Activated naive CD4-positive, alpha-beta T cell treated with anti-CD3 and anti-CD28 coated beads, Interleukin-2, amount 10 ng/mL, durations not matched to agents 7 days and 5 days (primary cell): ENCODE data around the gene CCDC142.
A peak's percentile ranks its signal among the peaks of the same experiment; 100 is the strongest.
"Not testable (repeated sequence)": the region's sequence is repeated elsewhere in the genome, so short reads cannot be mapped to it uniquely, and the experiment has no call there.

Source experiments
- CTCF ChIA-PET: fragments of 350-600 bp; sonication (Branson Sonifier 250); formaldehyde crosslinking; loops from one replicate; lab custom pipeline; 2021; ENCODE audit warnings: antibody characterized with exemption; lab: Charles Lee
- DNase-seq: peaks from one replicate; pipeline ENCODE4 v3.0.0-alpha.2; 2020
- H3K27ac Mint-ChIP-seq: one replicate; pipeline ENCODE4 v1.8.0; 2021; ENCODE audit warnings: mild to moderate bottlenecking, moderate library complexity, mixed read lengths
- H3K27me3 Mint-ChIP-seq: one replicate; pipeline ENCODE4 v1.8.0; 2021; ENCODE audit warnings: mild to moderate bottlenecking, mixed read lengths
- H3K36me3 Mint-ChIP-seq: one replicate; pipeline ENCODE4 v1.8.0; 2021; ENCODE audit warnings: mixed read lengths
- H3K4me1 Mint-ChIP-seq: one replicate; pipeline ENCODE4 v1.8.0; 2021; ENCODE audit warnings: mixed read lengths
- H3K4me3 Mint-ChIP-seq: one replicate; pipeline ENCODE4 v1.8.0; 2021; ENCODE audit warnings: mild to moderate bottlenecking, moderate library complexity, mixed read lengths
- H3K9me3 Mint-ChIP-seq: one replicate; pipeline ENCODE4 v1.8.0; 2021; ENCODE audit warnings: mixed read lengths

CCDC142 gene

DNA sequence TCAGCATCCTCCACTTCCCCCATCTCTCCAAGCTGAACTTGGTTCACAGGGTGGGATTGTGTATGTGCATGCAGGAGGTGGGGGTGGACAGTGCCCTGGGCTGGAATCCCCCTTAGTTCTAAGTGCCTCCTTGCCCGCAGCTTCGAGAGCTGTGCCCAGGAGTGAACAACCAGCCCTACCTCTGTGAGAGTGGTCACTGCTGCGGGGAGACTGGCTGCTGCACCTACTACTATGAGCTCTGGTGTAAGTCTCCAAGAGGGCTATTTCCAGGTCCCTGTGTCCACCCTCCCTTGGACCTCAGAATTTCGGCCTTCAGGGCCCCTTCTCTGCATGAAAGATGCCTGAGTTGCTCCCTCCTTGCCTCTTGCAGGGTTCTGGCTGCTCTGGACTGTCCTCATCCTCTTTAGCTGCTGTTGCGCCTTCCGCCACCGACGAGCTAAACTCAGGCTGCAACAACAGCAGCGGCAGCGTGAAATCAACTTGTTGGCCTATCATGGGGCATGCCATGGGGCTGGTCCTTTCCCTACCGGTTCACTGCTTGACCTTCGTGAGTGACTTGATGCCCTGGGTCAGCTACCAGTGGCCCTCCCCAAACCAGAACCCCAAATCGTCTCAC lies 23.2 kb downstream of the CCDC142 start:
- not testable (repeated sequence) for DNase-seq, H3K27me3 Mint-ChIP-seq, H3K9me3 Mint-ChIP-seq
- peak overlapping the region; percentile 92 for H3K4me3 Mint-ChIP-seq
- peaks cover 63% of the 10 kb centered on the region for H3K4me1 Mint-ChIP-seq
- peak overlapping the region; percentile 98 for H3K27ac Mint-ChIP-seq
- CTCF ChIA-PET, result interaction anchor here (0.8 to 2.1 kb wide), 3 partner anchors 22 to 256 kb away, joined by 3 to 7 read pairs (median 5); no protein-coding TSS in a partner anchor
- H3K36me3 Mint-ChIP-seq, result peaks cover 36% of the 10 kb centered on the region

DNA sequence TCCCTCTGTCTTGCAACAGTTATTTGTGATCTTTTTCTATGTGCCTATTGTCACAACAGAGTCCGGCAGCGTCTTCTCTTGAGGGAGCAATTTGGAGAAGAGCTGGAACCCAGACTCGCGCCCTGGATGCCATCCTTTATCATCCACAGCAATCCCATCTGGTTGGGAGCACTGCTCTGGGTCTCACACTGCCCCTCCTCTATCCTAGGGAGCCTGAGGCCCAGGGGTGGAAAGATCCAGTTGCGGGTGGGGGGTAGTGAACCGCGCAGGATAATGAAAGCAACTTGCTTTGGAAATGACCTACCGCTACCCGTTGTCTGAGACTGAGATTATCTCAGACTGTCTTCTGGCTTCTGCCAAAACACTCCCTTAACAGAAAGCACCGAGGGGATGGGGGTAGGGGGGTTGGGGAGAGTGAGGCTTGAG lies 23.8 kb downstream of the CCDC142 start:
- Mint-ChIP-seq H3K4me3 (peak overlapping the region; percentile 92), H3K4me1 (peaks cover 64% of the 10 kb centered on the region)

DNA sequence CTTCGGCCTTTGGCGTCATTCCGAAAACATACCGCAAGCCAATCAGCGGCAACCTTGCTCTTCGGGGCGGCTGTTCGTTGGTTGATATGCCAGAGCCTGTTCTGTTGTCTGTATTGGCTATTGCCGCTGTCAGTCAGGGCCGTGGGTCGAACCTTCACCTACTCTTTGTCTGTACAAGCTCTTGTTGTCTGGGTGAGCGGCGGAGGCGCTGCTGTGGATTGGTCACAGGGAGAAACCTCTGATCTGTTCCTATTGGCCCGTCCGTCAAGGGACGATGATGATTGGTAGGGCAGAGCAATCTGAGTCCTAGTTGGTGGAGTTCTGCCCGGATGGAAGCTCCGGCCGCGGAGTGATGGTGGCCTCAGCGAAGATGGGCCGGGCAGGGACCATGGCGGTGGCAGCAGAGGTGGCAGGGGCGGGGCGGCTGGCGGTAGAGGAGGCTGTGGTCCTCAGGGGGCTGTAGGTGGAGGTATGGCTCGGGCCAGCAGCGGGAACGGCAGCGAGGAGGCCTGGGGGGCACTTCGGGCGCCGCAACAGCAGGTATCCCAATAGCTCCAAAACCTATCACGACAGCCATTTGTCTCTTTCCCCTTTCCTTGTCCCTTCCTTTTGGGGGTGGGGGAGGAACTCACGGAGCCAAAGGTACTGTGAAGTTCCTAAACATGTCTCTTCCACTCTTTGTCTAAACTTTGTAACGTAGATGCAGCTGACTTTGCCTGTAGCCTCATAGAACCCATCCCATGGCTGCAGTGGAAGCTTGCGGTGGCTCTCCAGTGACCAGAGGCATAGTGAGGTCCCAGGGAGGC lies 24.5 kb downstream of the CCDC142 start, which contains the start of gene WBP1:
WBP1 (plus strand) TSS at position 307 of the 806 bp plus-strand sequence; CDS start at position 472, 165 bp downstream.
- Mint-ChIP-seq H3K4me3 (peak within 1 kb of the TSS; percentile 92), H3K36me3 (peaks cover 37% of the 10 kb centered on the region), H3K4me1 (peaks cover 64% of the 10 kb centered on the region), H3K27me3 (no peaks in the 10 kb centered on the region), H3K27ac (peak within 1 kb of the TSS; percentile 98), H3K9me3 (no peaks in the 10 kb centered on the region)
- CTCF ChIA-PET, result interaction anchor here (0.6 to 1.9 kb wide), 8 partner anchors 13 to 257 kb away, joined by 3 to 11 read pairs (median 4); partner anchors contain the start of gene MRPL53
- DNase-seq, result peak; percentile 100

More for the DNA sequence above, 23.8 kb downstream of the CCDC142 start:
- Mint-ChIP-seq H3K9me3 (no peaks in the 10 kb centered on the region), H3K27ac (peak overlapping the region; percentile 98), H3K27me3 (no peaks in the 10 kb centered on the region), H3K36me3 (peaks cover 38% of the 10 kb centered on the region)
- CTCF ChIA-PET, result interaction anchor here (0.8 to 1.8 kb wide), 5 partner anchors 14 to 256 kb away, joined by 3 to 7 read pairs (median 3); partner anchors contain the start of gene MRPL53
- peak; percentile 43 for DNase-seq

DNA sequence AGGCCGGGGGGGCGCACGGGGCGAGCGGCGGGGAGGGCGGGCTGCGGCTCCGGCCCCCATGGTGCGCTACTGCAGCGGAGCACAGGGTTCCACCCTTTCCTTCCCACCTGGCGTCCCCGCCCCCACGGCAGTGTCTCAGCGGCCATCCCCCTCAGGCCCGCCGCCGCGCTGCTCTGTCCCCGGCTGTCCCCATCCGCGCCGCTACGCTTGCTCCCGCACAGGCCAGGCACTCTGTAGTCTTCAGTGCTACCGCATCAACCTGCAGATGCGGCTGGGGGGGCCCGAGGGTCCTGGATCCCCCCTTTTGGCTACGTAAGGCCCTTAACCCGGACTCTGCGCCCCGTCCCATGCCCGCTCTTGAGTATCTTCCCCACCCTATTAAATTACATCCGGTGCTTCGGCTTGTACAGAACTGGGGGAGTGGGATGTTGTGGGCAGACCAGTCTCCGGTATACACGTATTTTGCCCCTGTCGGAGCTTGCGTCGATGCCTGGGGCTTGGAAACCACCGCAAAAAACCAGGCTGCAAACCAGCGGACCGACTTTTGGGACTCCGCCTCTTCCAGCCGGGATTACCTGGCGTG lies 25.2 kb downstream of the CCDC142 start:
- Mint-ChIP-seq H3K4me3 (peak overlapping the region; percentile 92), H3K9me3 (no peaks in the 10 kb centered on the region), H3K4me1 (peaks cover 64% of the 10 kb centered on the region), H3K36me3 (peaks cover 30% of the 10 kb centered on the region), H3K27me3 (no peaks in the 10 kb centered on the region), H3K27ac (peak overlapping the region; percentile 98)
- DNase-seq, result peak; percentile 89
- CTCF ChIA-PET, result interaction anchor here (1.5 to 4.3 kb wide), 5 partner anchors 17 to 129 kb away, joined by 3 to 25 read pairs (median 11); partner anchors contain the start of genes CCDC142, MRPL53 and TTC31

DNA sequence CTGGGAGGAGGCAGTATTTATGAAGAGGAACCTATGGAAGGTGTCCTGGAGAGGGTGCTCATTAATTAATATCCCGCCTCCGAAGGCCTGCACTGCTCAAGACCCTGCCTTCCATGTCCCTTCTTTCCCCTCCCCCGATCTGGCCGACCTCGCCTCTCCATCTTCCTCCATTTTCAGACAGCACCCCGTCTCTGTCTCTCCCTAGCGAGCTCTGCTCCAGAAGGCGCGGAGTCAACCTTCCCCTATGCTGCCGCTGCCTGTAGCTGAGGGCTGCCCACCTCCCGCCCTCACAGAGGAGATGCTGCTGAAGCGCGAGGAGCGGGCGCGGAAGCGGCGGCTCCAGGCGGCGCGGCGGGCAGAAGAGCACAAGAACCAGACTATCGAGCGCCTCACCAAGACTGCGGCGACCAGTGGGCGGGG lies 25.7 kb downstream of the CCDC142 start:
- Mint-ChIP-seq H3K27me3 (no peaks in the 10 kb centered on the region), H3K4me1 (peaks cover 69% of the 10 kb centered on the region), H3K4me3 (peak overlapping the region; percentile 92), H3K27ac (peak overlapping the region; percentile 98), H3K36me3 (peaks cover 29% of the 10 kb centered on the region), H3K9me3 (no peaks in the 10 kb centered on the region)
- CTCF ChIA-PET, result interaction anchor here (0.9 to 4.3 kb wide), 6 partner anchors 17 to 130 kb away, joined by 3 to 25 read pairs (median 8); partner anchors contain the start of genes CCDC142, MRPL53 and TTC31
- no peak for DNase-seq

DNA sequence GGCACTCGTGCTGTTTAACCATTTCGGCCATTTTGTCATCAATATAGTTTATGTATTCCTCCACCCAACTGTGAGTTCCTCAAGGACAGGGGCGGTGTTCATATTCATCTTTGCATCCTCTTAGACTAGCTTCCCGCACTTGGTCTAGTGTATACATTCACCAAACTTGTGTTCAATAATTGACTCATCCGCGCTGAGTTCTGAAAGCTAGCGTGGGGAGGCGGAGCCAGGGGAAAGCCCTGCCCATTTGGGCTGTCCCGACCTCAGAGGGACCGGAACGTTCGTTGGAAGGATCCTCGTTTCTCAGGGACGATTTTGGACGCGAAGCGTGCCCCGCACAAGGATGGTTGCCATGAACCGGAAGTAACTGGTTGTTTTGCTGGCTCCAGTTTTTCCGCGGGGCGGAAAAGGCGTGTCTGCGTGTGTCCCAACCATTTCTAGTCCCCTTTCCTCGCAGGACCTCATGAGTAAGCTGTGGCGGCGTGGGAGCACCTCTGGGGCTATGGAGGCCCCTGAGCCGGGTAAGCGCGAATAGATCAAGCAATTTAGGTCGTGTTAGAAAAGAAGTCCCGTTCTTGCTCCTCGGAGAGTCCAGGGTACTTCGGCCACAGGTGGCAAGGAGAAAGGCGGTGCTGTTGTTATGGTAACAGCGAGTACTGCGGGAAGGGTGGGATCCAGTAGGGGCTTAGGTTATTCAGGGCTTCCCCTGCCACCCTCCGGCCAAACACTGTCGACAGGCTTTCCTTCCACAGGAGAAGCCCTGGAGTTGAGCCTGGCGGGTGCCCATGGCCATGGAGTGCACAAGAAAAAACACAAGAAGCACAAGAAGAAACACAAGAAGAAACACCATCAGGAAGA lies 27.9 kb downstream of the CCDC142 start, which contains the start of gene INO80B:
INO80B (plus strand) TSS at position 434 of the 858 bp plus-strand sequence; CDS start at position 464, 30 bp downstream.
- peaks cover 68% of the 10 kb centered on the region for H3K4me1 Mint-ChIP-seq
- no peaks in the 10 kb centered on the region for H3K9me3 Mint-ChIP-seq
- peaks cover 4% of the 10 kb centered on the region for H3K27me3 Mint-ChIP-seq
- peaks cover 22% of the 10 kb centered on the region for H3K36me3 Mint-ChIP-seq
- CTCF ChIA-PET, result interaction anchor here (1.1 to 4.3 kb wide), 6 partner anchors 10 to 132 kb away, joined by 3 to 25 read pairs (median 4); partner anchors contain the start of genes C2orf81, CCDC142, TTC31 and WDR54
- H3K27ac Mint-ChIP-seq, result peak within 1 kb of the TSS; percentile 98
- peak within 1 kb of the TSS; percentile 92 for H3K4me3 Mint-ChIP-seq
- DNase-seq, result peak; percentile 97

DNA sequence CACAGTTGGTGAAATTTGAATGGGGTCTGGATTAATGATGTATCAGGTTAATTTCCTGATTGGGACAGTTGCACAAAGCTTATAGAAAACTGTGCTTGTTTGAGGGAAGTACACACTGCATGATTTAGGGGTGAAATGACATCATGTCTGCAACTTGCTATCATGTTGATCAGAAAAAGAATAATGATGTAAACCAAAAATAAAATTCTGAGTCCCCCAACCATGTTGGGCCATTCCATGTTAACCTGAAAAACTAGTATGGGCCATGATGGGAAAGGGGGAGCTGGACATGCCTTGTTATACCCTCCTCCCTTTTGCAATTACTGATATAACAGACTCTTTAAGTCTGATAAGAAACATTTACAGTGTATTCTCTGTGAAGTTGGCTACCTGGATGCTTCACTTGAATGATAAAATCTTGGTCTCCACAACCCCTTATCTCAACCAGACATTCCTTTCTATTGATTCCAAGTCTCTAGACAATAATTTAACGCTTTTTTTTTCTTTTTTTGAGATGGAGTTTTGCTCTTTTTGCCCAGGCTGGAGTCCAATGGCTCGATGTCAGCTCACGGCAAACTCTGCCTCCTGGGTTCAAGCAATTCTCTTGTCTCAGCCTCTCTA lies 32.1 kb downstream of the CCDC142 start:
- H3K36me3 Mint-ChIP-seq, result peaks cover 11% of the 10 kb centered on the region
- H3K4me1 Mint-ChIP-seq, result peaks cover 36% of the 10 kb centered on the region
- CTCF ChIA-PET, result interaction anchor here (0.6 to 1.0 kb wide), 3 partner anchors 9 to 135 kb away, joined by 3 read pairs; no protein-coding TSS in a partner anchor
- no peak overlapping the region for H3K27ac Mint-ChIP-seq
- H3K9me3 Mint-ChIP-seq, result no peaks in the 10 kb centered on the region
- H3K27me3 Mint-ChIP-seq, result peaks cover 13% of the 10 kb centered on the region
- DNase-seq, result no peak
- H3K4me3 Mint-ChIP-seq, result no peak overlapping the region

DNA sequence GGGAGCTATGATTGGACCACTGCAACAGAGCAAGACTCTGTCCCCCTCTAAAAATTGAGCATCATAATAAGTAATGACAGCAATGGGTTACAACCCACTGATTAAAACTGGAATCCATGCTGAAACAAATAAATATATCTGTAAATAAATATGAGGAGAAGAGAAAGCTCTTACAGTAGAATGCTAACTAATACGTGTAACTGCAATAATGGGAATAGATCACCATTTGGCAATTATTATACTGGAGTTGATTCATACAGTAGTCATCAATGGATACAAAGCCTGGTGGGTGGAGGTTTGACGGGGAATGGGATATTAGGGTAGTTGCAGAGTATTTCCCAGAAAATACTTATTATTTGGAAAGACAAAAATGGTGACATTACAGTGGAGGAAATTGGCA lies 34.0 kb downstream of the CCDC142 start:
- CTCF ChIA-PET, result no interaction called here
- Mint-ChIP-seq H3K27me3 (peaks cover 32% of the 10 kb centered on the region), H3K27ac (no peak overlapping the region), H3K36me3 (peaks cover 1% of the 10 kb centered on the region), H3K9me3 (no peaks in the 10 kb centered on the region), H3K4me1 (peaks cover 20% of the 10 kb centered on the region), H3K4me3 (no peak overlapping the region)
- DNase-seq, result no peak

DNA sequence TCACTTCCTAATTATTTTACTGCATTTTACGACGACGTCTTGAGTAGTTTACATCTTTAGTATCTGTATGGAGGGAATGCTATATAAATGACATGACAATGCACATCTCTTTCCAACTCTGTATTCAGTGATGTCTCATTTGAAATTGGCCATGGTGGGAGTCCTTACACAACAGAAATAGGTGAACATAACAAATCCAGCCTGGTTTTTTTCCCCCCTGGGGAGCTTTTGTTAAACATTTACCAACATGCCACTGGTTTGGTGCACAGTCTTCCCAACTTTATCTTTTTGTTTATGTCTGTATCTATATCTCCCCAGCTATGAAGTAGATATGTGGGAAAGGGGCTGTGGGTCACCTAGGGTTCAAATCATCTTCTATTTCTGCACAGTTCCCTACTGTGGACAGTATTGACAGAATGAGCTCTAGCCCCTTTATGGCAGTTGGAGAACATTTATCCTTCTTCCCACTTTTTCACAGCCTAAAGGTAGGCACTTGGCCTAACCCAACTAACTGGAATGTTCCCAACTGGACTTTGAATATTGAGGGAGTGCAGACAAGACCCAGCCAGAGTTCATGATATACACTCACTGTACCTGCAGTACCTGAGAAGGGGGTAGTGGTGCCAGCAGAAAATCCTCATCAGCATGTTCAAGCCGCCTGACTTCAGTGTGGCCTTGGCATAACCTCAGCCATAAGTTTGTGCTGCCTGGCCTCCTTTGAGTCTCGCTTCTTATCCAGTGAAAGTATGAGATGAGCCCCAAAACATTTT lies 35.4 kb downstream of the CCDC142 start:
- no peaks in the 10 kb centered on the region for H3K9me3 Mint-ChIP-seq
- peaks cover under 1% of the 10 kb centered on the region for H3K36me3 Mint-ChIP-seq
- H3K27me3 Mint-ChIP-seq, result peaks cover 46% of the 10 kb centered on the region
- H3K27ac Mint-ChIP-seq, result no peak overlapping the region
- CTCF ChIA-PET, result no interaction called here
- H3K4me3 Mint-ChIP-seq, result no peak overlapping the region
- H3K4me1 Mint-ChIP-seq, result peaks cover 9% of the 10 kb centered on the region
- no peak for DNase-seq

DNA sequence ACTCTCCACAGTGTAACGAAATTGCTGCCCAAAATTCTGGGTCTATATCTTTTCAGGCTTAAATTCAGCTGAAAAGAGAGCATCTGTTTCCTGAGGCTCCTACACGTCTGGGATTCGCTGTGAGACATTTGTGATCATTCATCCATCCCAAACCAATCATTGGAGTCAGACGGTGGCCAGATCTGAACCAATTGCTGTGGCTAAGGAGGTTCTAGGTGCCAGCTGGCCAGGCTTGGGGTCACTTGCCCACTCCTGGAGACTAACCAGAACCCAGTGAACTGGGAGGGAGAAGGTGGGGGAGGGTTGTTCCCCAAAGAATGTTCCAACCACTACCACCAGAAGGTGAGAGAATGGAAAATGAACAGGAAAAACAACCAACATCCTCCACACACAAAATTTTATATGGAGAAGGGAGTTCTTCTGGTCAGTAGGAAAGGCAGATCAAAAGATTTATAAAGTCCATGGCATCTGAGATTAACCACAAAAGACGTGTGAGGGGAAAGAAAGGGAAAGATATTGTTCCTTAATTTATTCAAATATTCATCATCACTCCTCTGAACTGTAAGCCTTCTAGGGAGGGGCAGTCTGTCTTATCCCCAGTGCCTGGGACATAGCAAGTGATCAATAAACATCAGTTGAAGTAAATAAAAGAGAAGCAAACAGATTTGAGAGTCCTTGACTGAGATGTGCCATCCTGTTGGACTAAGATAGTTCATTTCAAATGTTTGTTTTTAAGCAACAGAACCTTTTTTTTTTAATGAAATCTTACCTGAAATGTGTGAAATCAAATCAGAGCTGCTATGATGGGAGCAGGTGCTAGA lies 38.1 kb downstream of the CCDC142 start:
- Mint-ChIP-seq H3K4me3 (no peak overlapping the region), H3K27me3 (peaks cover 69% of the 10 kb centered on the region), H3K4me1 (peaks cover 17% of the 10 kb centered on the region), H3K9me3 (no peaks in the 10 kb centered on the region), H3K27ac (no peak overlapping the region), H3K36me3 (no peaks in the 10 kb centered on the region)
- no peak for DNase-seq
- CTCF ChIA-PET, result interaction anchor here (1.1 kb wide), 1 partner anchor 10 kb away, joined by 4 read pairs; the partner anchor contains the start of gene INO80B

DNA sequence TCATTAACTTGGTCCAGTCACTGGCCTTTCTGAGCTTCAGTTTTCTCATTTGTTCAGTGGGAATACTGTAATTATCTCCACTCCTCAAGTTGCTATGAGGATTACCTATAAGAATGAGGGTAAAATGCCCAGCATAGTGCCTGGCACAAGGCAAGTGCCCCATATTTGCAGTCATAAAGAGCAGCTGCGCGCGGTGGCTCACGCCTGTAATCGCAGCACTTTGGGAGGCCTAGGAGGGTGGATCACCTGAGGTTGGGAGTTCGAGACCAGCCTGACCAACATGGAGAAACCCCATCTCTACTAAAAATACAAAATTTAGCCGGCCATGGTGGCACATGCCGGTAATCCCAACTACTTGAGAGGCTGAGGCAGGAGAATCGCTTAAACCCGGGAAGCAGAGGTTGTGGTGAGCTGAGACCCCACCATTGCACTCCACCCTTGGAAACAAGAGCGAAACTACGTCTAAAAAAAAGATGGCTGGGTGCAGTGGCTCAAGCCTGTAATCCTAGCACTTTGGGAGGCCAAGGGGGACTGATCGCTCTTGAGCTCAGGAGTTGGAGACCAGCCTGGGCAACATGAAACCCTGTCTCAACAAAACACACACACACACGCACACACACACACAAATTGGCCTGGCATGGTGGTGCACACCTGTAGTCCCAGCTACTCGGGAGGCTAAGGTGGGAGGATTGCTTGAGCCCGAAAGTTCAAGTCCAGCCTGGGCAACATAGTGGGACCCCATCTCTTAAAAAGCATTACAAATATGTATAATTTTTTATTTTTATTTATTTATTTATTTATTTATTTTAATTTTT lies 40.1 kb downstream of the CCDC142 start:
- not testable (repeated sequence) for DNase-seq, H3K36me3 Mint-ChIP-seq, H3K27ac Mint-ChIP-seq, H3K9me3 Mint-ChIP-seq
- Mint-ChIP-seq H3K4me3 (peak overlapping the region; percentile 57), H3K4me1 (peaks cover 17% of the 10 kb centered on the region), H3K27me3 (peaks cover 86% of the 10 kb centered on the region)
- CTCF ChIA-PET, result interaction anchor here (0.6 to 1.6 kb wide), 2 partner anchors 8 to 11 kb away, joined by 3 to 5 read pairs; partner anchors contain the start of gene INO80B
